ENCODE data around the gene SLC4A2. TPM values are rescaled to one million over a fixed set of nuclear protein-coding genes. Genes with fewer than 3 reads are reported as not detected.

The SLC4A2 gene
- total RNA-seq, 3 donors from 2014 or later (not counting 1 experiment from before 2014, with no cell fraction given), result 60.4 to 87.3 (median 66.1) TPM

- Mint-ChIP-seq H3K4me1 (peaks cover 55 to 72% of the 10 kb centered on the region in 2 donors), H3K4me3 (no peak overlapping the region), H3K27ac (peak overlapping the region in 1 of 2 donors; percentile 95), H3K27me3 (ENCODE audit: low read depth in 2 of 2) (peaks cover 0 to 37% of the 10 kb centered on the region in 2 donors), H3K9me3 (no peaks in the 10 kb centered on the region), H3K36me3 (no peaks in the 10 kb centered on the region)
- intact Hi-C loops (cut with micrococcal nuclease), result loop anchor here (5.0 to 10.0 kb wide), 2 partner anchors 54 to 351 kb away; no protein-coding TSS in a partner anchor
- WGBS (ENCODE audit: insufficient coverage), result 93% methylated on average over 5 of the region's 5 CpGs
- Histone ChIP-seq H3K4me1 (ENCODE audit: control insufficient read depth, insufficient read depth, low read length) (peaks cover 65% of the 10 kb centered on the region), H3K27ac (ENCODE audit: low read length) (no peak overlapping the region), H3K27me3 (ENCODE audit: control insufficient read depth, insufficient read depth, low read length) (peaks cover 19% of the 10 kb centered on the region), H3K36me3 (ENCODE audit: control insufficient read depth, insufficient read depth, low read length) (no peaks in the 10 kb centered on the region), H3K9me3 (ENCODE audit: control insufficient read depth, insufficient read depth, low read length) (no peaks in the 10 kb centered on the region), H3K4me3 (ENCODE audit: low read length) (no peak overlapping the region)
- DNase-seq (no peak), ATAC-seq (no peak)
- TF ChIP-seq, protein P1, sequence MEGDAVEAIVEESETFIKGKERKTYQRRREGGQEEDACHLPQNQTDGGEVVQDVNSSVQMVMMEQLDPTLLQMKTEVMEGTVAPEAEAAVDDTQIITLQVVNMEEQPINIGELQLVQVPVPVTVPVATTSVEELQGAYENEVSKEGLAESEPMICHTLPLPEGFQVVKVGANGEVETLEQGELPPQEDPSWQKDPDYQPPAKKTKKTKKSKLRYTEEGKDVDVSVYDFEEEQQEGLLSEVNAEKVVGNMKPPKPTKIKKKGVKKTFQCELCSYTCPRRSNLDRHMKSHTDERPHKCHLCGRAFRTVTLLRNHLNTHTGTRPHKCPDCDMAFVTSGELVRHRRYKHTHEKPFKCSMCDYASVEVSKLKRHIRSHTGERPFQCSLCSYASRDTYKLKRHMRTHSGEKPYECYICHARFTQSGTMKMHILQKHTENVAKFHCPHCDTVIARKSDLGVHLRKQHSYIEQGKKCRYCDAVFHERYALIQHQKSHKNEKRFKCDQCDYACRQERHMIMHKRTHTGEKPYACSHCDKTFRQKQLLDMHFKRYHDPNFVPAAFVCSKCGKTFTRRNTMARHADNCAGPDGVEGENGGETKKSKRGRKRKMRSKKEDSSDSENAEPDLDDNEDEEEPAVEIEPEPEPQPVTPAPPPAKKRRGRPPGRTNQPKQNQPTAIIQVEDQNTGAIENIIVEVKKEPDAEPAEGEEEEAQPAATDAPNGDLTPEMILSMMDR (IDR thresholded peaks at IDR 0.05), result no peak
Observed at GRCh38 chr7:151015967-151016366, 43.4 kb upstream of the SLC4A2 start.

DNA sequence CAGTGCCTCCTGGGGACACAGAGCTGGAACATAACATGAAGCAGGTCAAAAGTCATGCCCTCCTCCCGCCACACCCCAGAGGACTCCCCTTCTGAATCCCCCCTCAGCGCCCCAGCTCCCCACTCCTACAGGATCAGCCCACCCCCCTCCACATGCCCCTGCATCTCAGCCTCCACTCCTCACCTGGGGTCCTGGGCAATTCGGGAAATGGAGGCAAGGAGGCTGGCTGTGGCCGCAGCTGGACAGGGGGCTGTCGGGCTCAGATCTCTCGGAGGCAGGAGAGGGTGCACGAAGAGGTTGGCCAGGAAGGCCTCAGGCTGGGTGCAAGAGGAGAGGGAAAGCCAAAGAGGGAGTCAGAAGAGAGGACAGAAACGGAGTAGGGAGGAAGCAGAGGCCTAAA is 42.9 kb upstream of the SLC4A2 start:
- DNase-seq (no peak), ATAC-seq (no peak)
- H3K27me3 ChIP-seq (ENCODE audit: control insufficient read depth, insufficient read depth, low read length), result peaks cover 19% of the 10 kb centered on the region
- intact Hi-C loops (cut with micrococcal nuclease), result loop anchor here (5.0 to 10.0 kb wide), 2 partner anchors 54 to 352 kb away; no protein-coding TSS in a partner anchor
- H3K4me3 ChIP-seq (ENCODE audit: low read length), result no peak overlapping the region
- peaks cover 59% of the 10 kb centered on the region for H3K4me1 ChIP-seq (ENCODE audit: control insufficient read depth, insufficient read depth, low read length)
- no peaks in the 10 kb centered on the region for H3K36me3 ChIP-seq (ENCODE audit: control insufficient read depth, insufficient read depth, low read length)
- H3K27ac Mint-ChIP-seq, result peak overlapping the region in 1 of 2 donors; percentile 95
- no peak overlapping the region for H3K27ac ChIP-seq (ENCODE audit: low read length)
- H3K36me3 Mint-ChIP-seq, result no peaks in the 10 kb centered on the region
- TF ChIP-seq, protein P1 (IDR thresholded peaks at IDR 0.05), result no peak
- peaks cover 52 to 69% of the 10 kb centered on the region in 2 donors for H3K4me1 Mint-ChIP-seq
- 85% methylated on average over 8 of the region's 8 CpGs for WGBS (ENCODE audit: insufficient coverage)
- H3K9me3 ChIP-seq (ENCODE audit: control insufficient read depth, insufficient read depth, low read length), result no peaks in the 10 kb centered on the region
- no peaks in the 10 kb centered on the region for H3K9me3 Mint-ChIP-seq
- peaks cover 0 to 42% of the 10 kb centered on the region in 2 donors for H3K27me3 Mint-ChIP-seq (ENCODE audit: low read depth in 2 of 2)
- no peak overlapping the region for H3K4me3 Mint-ChIP-seq

DNA sequence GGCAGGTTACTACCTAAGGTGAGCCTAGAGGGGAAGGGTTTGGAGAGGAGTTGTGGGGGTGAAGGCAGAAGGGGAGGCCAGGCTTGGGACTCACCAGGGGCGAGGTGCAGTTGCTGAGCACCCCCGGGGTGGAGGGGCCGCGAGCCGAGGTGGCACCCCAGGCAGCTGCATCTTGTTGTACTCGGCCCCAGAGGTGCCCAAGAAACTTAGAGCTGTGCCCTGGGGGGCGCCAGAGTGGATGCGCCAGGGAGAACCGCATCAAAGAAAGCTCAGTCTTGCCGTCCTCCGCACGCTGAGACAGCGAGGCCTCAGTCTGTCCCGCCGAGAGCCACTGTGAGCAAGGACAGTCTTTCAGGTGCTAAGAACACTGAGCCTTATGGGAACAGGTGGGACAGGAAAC is 42.4 kb upstream of the SLC4A2 start:
- peaks cover 0 to 42% of the 10 kb centered on the region in 2 donors for H3K27me3 Mint-ChIP-seq (ENCODE audit: low read depth in 2 of 2)
- intact Hi-C loops (cut with micrococcal nuclease), result loop anchor here (5.0 to 10.0 kb wide), 2 partner anchors 55 to 352 kb away; no protein-coding TSS in a partner anchor

More for the DNA sequence above, 42.4 kb upstream of the SLC4A2 start:
- Histone ChIP-seq H3K4me1 (ENCODE audit: control insufficient read depth, insufficient read depth, low read length) (peaks cover 56% of the 10 kb centered on the region), H3K27ac (ENCODE audit: low read length) (no peak overlapping the region), H3K4me3 (ENCODE audit: low read length) (no peak overlapping the region), H3K9me3 (ENCODE audit: control insufficient read depth, insufficient read depth, low read length) (no peaks in the 10 kb centered on the region), H3K36me3 (ENCODE audit: control insufficient read depth, insufficient read depth, low read length) (no peaks in the 10 kb centered on the region), H3K27me3 (ENCODE audit: control insufficient read depth, insufficient read depth, low read length) (peaks cover 19% of the 10 kb centered on the region)
- H3K36me3 Mint-ChIP-seq, result no peaks in the 10 kb centered on the region
- H3K9me3 Mint-ChIP-seq, result no peaks in the 10 kb centered on the region
- peaks cover 48 to 65% of the 10 kb centered on the region in 2 donors for H3K4me1 Mint-ChIP-seq
- no peak overlapping the region for H3K27ac Mint-ChIP-seq
- DNase-seq (peak in 1 of 2 donors; percentile 46), ATAC-seq (no peak)
- TF ChIP-seq, protein P1 (IDR thresholded peaks at IDR 0.05), result no peak
- WGBS (ENCODE audit: insufficient coverage), result 87% methylated on average over 15 of the region's 15 CpGs
- no peak overlapping the region for H3K4me3 Mint-ChIP-seq
